ENCODE results near the gene COA8. TPM values are rescaled to one million over a fixed set of nuclear protein-coding genes. Genes with fewer than 3 reads are reported as not detected.

Gene COA8
- total and polyA plus RNA-seq, 9 of the 15 experiments (the other 6 are each of a cell fraction or from before 2014, with no cell fraction given): 5.0 to 35.3 (median 25.7) TPM

DNA sequence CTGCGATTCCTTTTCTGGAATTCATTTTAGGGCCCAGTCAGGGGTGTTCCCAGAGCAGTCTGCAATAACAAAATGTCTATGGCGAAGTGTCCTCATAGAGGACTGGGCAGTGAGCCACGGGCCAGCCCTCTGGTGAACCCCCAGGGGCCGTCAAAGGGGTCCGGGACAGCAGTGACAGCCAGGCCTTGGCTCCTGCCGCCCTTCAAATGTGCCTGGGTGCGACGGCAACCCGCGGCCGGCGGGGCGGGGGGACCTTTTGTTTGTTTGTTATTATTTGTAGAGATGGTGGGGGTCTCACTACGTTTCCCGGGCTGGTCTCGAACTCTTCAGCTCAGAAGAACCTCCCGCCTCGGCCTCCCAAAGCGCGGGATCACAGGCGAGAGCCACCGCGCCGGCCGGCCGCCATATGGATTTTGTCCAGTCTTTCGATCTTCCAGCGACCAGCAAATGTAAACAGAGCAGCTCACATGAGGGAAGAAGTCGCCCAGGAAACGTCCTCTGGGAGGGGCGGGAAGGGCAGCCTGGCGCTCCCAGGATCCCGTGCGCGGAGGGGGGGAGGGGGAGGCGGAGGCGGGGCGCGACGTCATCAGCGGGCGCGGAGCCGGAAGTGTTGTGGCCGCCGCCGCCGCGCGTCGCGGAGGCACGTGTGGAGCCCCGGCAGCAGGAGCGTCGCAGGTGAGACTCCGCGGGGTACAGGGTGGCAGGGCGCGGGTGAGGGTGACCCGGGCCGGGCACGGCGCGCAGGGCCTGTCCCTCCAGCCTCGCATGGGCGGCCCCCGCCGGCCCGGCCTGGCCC lies 34.0 kb upstream of the COA8 start, which contains the start of gene TRMT61A (continued):
- TF ChIP-seq, protein P1, sequence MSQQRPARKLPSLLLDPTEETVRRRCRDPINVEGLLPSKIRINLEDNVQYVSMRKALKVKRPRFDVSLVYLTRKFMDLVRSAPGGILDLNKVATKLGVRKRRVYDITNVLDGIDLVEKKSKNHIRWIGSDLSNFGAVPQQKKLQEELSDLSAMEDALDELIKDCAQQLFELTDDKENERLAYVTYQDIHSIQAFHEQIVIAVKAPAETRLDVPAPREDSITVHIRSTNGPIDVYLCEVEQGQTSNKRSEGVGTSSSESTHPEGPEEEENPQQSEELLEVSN (IDR thresholded peaks at IDR 0.05; ENCODE audit: borderline replicate concordance in 1 of 2, extremely low read depth in 1 of 2, insufficient read depth in 1 of 2, insufficient read length in 1 of 2, low read depth in 1 of 2, low read length in 1 of 2, poor library complexity in 1 of 2, severe bottlenecking in 1 of 2): peak; percentile 40 to 65
- TF ChIP-seq ATF1 (CRISPR knock-in tag; IDR thresholded peaks at IDR 0.05) (peak; percentile 62; the same call in 1 of the 2 replicates), ATF1 (tag; IDR thresholded peaks at IDR 0.05) (peak; percentile 84), HDAC1 (IDR thresholded peaks at IDR 0.05) (peak in 1 of 2 experiments; percentile 93; a peak in 2 of 4 replicates), CXXC5 (CRISPR knock-in tag; IDR thresholded peaks at IDR 0.05) (peak; percentile 69), ZNF717 (CRISPR knock-in tag; IDR thresholded peaks at IDR 0.05) (no peak), NR2C1 (IDR thresholded peaks at IDR 0.05) (no peak), NR2C1 (tag; IDR thresholded peaks at IDR 0.05) (no peak), ZNF395 (CRISPR knock-in tag; IDR thresholded peaks at IDR 0.05) (peak; percentile 80), MXD1 (CRISPR knock-in tag; IDR thresholded peaks at IDR 0.05; ENCODE audit: borderline replicate concordance, poor library complexity, severe bottlenecking) (peak; percentile 98), FOXJ2 (tag; IDR thresholded peaks at IDR 0.05) (peak; percentile 72; the same call in 1 of the 2 replicates), PTBP1 (IDR thresholded peaks at IDR 0.05; ENCODE audit: low read depth, low read length) (no peak), KLF6 (CRISPR knock-in tag; IDR thresholded peaks at IDR 0.05; ENCODE audit: borderline replicate concordance) (no peak)
- TF ChIP-seq, protein P2, sequence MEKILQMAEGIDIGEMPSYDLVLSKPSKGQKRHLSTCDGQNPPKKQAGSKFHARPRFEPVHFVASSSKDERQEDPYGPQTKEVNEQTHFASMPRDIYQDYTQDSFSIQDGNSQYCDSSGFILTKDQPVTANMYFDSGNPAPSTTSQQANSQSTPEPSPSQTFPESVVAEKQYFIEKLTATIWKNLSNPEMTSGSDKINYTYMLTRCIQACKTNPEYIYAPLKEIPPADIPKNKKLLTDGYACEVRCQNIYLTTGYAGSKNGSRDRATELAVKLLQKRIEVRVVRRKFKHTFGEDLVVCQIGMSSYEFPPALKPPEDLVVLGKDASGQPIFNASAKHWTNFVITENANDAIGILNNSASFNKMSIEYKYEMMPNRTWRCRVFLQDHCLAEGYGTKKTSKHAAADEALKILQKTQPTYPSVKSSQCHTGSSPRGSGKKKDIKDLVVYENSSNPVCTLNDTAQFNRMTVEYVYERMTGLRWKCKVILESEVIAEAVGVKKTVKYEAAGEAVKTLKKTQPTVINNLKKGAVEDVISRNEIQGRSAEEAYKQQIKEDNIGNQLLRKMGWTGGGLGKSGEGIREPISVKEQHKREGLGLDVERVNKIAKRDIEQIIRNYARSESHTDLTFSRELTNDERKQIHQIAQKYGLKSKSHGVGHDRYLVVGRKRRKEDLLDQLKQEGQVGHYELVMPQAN (IDR thresholded peaks at IDR 0.05; ENCODE audit: borderline replicate concordance): 0 out of 2 replicates have a peak, but pooled peaks have one; percentile 28
